ENCODE results near the gene FGFR3. TPM values are rescaled to one million over a fixed set of nuclear protein-coding genes. Genes with fewer than 3 reads are reported as not detected.

Gene FGFR3
- total and polyA plus RNA-seq, 9 of the 15 experiments (the other 6 are each of a cell fraction or from before 2014, with no cell fraction given) = 1.2 to 60.4 (median 12.7) TPM

- no peak for TF ChIP-seq ZBTB40 (IDR thresholded peaks at IDR 0.05)
- no peak for TF ChIP-seq ZBTB40 (CRISPR knock-in tag; IDR thresholded peaks at IDR 0.05)
- TF ChIP-seq CC2D1A (IDR thresholded peaks at IDR 0.05) = peak; percentile 37; the same call in 1 of the 2 replicates
- TF ChIP-seq NUFIP1 (IDR thresholded peaks at IDR 0.05; ENCODE audit: partially characterized antibody) = no peak
- TF ChIP-seq MAFK (IDR thresholded peaks at IDR 0.05; ENCODE audit: low read length) = no peak
- TF ChIP-seq ZNF57 (CRISPR knock-in tag; IDR thresholded peaks at IDR 0.05) = no peak
- TF ChIP-seq MNT (conservative IDR thresholded peaks at IDR 0.05) = 0 out of 4 replicates have a peak, but pooled peaks of 1 of the 2 experiments have one; percentile 38
- TF ChIP-seq SREBF2 (CRISPR knock-in tag; IDR thresholded peaks at IDR 0.05) = no peak
- no peak for TF ChIP-seq ZNF507 (tag; conservative IDR thresholded peaks at IDR 0.05)
- no peak for TF ChIP-seq BRF1 (IDR thresholded peaks at IDR 0.05; ENCODE audit: borderline replicate concordance, extremely low read depth, insufficient read length)
- TF ChIP-seq ZNF76 (CRISPR knock-in tag; IDR thresholded peaks at IDR 0.05; ENCODE audit: borderline replicate concordance) = no peak
- 0 out of 2 replicates have a peak, but pooled peaks have one; percentile 19 for TF ChIP-seq DEAF1 (CRISPR knock-in tag; IDR thresholded peaks at IDR 0.05)
- peak; percentile 52 to 79 for TF ChIP-seq RAD21 (CRISPR knock-in tag; conservative IDR thresholded peaks at IDR 0.05 in 1 of 2, IDR thresholded peaks at IDR 0.05 in 1 of 2)
- no peak for TF ChIP-seq ELK1 (CRISPR knock-in tag; IDR thresholded peaks at IDR 0.05)
- TF ChIP-seq GABPB2 (CRISPR knock-in tag; conservative IDR thresholded peaks at IDR 0.05) = no peak
These were observed 46.8 kb upstream of the FGFR3 start (continued) for GRCh38 chr4:1746265-1746691.
